Stimulated activated CD4-positive, alpha-beta T cell treated with anti-CD3 and anti-CD28 coated beads, Interleukin-15, amount 100 ng/mL, for 1 hour (primary cell): ENCODE measurements around the gene UXT.

Source experiments
- DNase-seq, 2 donors: peaks; one replicate each; pipeline ENCODE4 v3.0.0-alpha.2; 2020; ENCODE audit warnings: low read depth in 1 of 2, low spot score in 1 of 2

Gene UXT

DNA sequence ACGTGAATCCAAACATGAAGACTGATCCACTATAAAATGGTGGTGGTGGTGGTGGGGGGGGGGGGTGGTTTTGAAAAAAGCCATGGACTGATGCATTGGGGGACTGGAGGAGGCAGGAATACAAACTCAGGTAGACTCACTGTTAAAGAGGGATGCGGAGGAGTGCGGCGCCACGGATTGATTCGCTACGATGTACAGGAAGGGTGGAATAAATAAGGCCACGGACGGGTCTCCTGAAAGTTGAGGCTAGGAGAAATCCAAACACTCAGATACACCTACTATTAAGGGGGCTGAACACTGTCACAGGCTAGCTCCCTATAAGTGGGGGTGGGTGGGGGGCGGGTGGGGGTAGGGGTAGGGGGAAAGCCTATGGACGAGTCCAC lies 9.2 kb downstream of the UXT start:
- DNase-seq = no peak

DNA sequence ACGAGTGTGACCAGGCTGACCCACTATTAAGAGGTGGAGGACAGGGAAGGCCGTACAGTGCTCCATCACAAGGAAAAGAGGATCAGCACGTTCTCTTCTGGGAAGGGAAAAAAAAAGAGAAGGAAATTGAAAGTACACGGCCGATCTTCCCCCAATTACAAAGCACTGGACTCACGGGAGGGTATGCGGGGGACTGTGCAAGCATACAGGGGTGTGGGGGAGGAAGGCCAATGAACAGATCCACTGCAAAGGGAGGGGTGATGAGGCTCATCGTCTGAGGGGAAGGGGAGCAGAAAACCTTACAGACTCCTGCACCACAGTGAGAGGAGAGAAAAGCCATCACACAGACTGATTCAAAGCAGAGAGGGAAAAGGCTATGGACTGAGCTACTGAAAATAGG lies 9.7 kb downstream of the UXT start:
- no peak for DNase-seq

DNA sequence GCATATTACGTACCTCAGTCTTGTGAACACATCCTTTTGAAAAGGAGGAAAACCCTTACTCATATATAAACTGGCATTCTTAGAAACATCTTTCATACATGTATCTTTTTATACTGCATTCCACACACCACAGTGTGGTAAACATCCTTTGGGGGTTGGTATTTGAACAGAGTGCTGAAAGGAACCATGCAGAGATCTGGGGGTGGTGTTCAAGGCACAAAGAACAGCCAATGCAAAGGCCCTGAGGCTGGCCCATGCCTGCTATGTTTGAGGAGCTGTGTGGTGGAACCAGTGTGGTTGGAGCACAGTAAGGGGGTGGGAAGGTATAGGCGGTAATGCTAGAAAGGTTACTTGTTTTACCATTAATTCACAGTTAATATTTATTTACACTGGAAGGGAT lies 10.6 kb downstream of the UXT start:
- no peak for DNase-seq

DNA sequence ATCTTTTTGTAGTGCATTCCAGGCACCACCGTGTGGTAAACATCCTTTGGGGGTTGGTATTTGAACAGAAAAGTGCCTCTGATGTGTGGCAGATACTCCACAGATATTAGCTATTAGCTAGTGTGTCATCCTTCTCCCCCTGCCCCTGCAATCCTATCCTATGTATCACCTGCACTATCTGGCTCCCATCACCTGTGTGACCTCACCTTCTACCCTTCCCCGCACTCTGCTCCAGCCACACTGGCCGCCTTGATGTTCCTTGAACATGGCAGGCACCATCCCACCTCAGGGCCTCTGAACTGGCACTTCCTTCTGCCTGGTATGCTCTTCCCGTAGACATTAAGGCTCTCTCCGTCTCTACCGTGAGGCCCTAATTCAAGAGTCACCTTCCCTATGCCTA lies 12.3 kb downstream of the UXT start:
- no peak for DNase-seq

DNA sequence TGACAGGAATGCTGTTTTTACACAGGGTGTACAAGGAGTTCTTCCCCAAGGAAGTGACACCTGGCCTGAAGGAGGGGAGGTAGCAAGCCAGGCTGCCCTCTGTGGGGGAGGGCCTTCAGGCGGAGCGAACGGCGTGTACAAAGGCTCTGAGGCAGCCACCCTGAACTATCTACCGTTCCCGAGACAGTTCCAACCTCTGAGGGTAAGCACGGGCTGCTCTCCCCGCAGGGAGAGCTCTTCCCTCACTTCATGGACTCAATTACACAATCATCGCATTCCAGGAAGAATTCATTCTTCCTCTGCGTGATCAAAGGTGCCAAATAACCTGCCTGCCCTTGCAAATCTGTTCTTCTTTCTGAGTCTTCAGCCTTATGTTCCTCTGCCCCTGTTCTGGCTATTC lies 13.4 kb downstream of the UXT start:
- no peak for DNase-seq

DNA sequence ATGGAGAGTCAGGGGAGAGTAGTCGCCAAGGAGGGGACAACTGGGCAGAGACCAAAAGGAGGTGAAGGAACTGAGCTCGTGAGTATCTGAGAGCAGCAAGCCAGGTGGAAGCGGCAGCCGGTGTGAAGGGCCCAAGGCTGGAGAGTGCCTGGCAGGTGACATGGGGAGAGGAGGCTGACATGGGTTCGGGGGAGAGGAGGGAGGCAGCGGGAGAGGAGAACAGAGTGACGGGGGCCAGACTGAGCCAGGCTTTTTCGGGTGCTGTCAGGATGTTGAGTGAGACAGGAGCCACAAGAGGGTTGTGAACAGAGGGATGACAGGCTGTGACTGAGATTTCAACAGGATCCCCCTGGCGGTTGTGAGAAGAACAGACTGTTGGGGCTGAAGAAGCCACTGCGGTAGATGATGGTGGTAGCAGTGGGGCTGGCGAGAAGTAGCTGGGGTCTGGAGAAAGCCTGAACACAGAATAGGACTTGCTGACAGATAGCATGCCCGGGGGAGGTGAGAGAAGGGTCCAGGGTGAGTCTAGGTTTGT lies 14.4 kb downstream of the UXT start:
- DNase-seq = no peak

DNA sequence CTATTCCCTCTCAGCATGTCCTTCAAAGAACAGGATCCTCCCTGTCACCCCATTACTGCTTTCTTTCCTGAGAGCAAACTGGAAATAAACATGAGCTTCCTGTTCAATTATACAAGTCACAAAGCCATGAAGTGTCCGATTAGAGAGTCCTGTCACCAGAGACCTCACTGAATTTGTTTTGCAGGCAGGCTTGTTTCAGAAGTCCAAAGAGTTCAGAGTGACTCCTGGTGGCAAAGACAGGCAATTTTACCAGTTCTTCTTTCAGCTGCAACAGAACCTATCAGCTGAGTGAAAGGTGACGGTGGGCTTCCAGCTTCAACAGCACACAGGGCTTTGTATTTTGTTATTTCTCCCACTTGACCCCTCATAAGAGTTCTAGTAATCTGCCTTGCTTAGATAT lies 15.1 kb downstream of the UXT start:
- no peak for DNase-seq

DNA sequence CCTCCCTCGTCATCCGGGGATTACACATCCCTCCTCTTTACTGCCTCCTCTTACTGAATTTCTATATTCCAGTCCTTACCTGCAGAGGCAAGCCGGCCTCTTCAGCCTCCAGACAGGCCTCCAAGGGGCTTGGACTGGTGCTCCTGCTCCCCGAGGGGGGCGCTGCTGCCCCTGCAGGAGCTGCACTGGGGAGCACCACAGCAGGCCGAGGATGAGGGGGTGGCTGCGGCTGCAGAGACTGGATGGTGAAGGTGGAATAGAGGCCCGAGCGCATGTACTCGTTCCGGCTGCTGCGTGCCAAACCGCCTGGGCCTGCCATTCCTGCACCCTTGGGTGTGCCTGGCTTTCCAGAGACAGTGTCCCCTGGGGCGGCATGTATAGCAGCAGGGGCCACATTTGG lies 20.2 kb downstream of the UXT start:
- no peak for DNase-seq

DNA sequence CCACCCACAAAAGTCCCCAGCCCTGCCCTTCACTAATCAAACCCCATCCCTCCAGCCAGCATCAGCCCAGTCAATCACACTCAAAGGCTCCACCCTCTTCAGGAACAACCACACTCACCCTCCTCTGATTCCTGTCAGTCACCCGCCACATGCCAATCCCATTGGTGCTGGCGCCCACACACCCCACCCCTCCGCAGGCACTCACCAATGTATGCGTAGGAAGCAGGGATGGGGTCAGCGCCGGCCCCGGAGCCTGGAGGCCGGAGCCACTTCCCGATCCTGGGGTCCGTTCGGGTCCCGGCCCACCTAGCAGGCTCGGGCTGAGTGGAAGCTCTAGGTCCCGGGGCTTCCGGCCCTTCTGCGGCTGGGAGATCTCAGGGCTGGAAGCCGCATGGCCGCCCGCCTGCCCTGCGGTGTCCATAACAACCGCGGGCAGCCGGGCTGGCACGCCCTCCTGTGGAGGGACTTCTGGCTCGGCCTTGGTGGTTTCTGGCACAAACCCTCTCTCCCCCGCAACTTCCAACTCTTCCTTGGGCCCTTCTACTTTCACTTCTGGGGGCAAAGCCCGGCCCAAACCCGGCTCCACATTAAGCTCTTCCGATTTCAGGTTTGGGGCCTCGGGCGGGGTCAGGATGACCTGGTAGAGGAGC lies 21.3 kb downstream of the UXT start:
- DNase-seq = peak in 1 of 2 donors; percentile 20

DNA sequence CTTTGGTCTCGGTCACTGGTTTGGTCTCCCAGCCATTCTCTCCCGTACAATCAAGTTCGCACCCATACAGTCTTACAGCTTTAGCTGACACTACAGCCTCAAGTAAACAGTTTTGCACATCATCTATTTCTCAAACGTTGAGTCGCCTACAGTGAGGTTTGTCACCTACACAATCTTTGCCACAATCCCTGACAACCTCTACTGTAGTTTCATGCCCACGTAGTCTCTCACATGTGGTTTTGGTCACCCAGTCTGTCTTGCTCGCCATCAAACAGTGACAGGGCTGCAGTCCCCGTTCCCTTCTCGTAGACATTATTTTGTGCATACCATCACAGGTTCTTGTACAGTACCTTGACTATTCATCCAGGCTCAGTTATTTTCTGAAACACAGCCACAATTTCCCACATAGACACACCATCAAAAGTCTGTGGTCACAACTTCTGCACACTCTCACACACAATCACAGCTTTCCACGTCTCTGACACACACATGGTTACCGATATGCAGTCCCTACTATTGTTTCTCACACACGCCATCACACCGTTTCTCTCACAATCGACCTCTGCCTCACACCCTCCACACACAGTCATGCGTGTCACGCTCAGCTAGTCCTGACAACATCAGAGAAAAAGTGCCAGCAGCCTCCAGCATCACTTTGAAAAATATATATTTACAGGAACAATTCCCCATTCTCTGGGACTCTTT lies 24.0 kb downstream of the UXT start:
- DNase-seq = no peak

DNA sequence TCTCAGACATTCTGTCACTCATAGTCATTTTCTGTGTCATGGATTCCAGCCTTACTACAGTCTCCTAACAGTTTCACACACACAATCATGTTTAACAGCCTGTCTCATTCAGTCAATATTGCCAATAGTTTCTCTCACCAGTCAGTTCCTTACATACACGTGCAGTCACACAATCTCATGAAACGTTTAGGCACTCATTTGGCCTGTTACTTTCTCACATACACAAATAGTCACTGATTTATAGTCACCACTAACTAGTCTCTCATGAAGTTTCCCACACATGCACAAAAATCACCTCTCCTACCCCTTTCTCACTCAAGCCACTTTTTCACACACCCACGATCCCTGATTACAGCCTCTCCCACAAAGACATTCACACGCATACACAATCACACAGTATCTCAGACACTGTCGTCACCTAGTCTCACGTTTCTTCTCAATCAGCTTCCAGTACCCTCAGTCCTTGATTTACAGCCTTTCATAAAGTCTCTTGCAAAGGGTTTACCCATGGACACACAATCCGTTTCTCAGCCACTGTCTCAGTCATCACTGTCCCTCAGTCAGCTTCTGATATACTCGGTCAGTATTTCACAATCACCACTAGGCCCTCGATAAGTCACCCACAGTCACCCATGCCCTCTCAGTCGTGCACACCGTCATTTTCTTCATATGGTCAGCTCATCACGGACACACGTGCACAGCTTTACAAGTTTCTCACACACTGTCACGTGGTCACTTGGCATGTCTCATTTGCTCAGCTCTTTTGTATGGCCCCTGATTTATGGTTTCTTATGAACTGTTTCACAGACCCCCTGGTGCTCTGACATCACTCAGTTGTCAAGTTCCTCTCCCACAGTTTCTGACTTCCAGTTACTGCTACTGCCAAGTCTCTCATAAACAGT lies 25.0 kb downstream of the UXT start:
- DNase-seq = no peak

DNA sequence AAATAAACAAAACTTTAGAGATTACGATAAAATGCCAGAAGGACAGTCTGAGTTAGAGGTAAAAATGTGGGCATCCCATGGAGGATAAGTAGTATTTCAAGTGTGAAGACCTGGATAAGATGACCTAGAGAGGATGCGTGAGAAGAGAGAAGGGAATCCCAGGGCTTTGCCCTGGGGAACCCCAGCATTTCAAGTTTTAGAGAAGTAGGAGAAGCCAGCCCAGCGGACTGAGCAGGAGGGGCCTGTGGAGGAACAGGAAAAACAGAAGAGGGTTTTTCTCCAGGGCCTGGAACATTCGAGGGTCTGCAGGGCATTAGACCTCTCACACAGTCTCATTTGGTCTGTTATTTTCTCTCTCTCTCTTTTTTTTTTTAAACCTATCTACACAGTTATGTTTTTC lies 26.3 kb downstream of the UXT start:
- no peak for DNase-seq

DNA sequence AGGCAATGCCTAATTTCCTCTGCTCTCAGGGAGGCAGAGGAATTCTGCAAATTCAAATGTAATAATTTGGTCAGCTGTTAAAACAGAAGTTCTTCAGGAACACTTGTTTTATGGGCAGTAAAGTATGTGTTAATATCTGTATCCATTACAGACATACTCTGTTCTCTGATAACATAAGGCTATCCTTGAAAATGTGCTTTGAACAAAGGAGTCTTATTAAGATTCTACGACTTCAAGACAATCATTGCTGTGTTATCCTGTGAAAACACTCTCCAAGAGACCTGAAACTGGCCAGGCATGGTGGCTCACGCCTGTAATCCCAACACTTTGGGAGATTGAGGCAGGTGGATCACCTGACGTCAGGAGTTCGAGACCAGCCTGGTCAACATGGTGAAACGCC lies 27.3 kb downstream of the UXT start:
- DNase-seq = no peak

DNA sequence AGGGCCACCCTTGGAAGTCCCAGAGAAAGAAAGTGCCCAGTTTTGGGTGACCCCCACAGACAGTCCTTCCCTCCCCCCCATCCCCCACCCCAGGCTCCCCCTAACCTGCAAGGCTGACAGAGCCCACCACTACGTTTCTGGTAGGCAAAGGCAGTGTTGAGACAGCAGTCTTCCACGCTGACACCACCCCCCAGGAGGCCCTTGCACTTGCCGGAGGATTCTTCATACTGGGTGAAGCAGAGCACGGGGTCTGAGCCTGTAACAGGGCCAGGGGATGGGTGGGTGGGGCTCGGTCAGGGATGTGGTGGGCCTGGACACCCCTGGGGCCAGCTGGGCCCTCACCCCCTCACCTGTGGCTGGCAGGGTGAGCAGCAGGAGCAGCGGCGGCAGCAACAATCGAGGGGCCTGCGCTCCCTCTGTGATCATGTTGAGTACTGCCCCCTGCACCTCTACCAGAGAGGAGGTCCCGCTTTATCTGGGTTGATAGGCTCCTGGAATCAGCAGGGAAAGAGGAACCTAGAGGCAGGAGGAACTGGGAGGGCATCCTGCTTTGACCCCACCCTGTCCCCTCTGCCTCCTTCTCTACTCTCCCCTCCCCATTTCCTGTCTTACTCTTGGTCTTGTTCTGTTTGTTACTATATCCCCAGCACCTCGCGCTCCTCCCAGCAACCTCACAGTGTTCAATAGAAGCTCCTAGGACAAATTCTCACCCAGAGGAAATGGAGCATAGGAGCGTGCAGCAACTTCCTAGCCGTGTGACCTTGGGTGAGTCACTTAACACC lies 29.4 kb downstream of the UXT start, which contains the start of gene CFP:
CFP (minus strand) TSS at position 512 of the 782 bp plus-strand sequence; CDS start at position 426, 86 bp downstream.
- DNase-seq = no peak

DNA sequence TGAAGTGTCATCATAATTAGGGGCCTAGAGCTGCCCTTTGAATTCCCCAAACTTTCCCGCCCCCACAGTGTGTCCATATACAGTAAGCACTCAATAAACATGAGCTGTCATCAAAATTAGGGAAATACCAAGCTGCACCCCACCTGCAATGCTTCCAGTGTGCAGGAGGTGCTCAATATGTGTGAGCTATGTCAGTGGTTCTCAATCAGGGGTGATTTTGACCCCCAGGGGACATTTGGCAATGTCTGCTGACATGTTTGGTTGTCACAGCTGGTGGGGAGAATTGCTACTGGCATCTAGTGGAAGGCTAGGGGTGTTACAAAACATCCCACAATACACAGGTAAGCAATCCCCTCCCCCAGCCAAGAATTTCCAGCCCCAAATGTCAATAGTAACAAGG lies 30.0 kb downstream of the UXT start:
- no peak for DNase-seq

DNA sequence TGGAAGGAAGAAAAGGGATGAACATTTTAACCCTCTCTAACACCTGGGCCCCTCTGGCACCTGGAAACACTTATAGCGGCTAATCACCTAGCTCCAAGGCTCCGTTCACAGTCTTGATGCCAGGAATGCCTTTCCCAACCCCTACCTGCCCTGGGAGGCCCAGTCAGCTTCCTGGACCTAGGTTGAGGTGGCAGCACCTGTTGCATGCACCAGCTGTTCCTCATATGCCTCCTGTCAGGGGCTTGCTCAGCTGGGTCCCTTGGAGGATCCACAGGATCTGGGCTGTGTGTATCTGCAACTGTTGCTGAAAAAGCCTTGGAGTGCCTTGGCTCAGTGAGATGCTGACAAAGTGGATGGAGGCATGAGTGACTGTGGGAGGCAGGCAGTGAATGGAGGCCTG lies 33.6 kb downstream of the UXT start:
- no peak for DNase-seq

DNA sequence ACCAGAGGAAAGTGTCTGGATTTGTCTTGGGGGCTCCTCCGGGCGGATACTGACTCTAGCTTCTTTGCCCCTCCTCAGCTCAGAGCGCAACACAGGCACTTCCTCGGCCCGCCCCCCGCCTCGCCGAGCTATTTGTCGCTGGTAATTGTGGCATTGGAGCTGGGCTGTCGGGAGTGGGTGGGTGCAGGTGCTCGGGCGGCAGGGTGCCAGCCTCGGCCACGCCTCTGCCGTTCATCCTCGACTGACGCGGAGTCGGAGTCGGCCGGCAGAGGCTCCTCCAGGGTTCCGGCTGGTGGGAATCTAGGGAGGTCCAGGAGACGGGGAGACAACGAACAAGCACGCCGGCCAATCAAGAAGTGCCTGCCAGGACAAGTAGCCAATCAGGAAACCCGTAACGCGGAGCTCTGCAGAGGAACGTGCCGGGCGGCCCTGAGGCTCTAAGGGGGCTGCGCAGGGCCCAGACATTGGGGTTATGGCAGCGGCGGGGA lies 35.4 kb downstream of the UXT start:
- peak in 1 of 2 donors; percentile 14 for DNase-seq

DNA sequence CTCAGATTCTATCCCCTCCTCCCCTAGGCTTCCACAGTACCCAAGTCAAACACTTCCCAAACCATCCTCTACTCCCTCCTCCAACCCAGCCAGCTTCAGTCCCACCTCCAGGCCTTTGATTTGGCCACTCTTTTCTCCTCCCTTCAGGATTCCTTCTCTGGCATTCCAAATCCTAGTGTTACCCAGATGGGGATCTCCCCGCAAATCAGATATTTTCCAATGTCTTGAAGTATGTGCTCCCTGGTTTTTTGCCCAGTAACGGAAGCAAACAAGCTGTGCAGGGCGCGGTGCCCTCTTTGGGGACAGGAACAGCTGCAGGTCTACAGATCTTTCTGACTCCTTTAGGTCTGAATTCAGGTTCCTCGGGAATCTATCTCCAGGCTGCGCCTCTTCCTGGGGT lies 37.1 kb downstream of the UXT start:
- DNase-seq = no peak

DNA sequence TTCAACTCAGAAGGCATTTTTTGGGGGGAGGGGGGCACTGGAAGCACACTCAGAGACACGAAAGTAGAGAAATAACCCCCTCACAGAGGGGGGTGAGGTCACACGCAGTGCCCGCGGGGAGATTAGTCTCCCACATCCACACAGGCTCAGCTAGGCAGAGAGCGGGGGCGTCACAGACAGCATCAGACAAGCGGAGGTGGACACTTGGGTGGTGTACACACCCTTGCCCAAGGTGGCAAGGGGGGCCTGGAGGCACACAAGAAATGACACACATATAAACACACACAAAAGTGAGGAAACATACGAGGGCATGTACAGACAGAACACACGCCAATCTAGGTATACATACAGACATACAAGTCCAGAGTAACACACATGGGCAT lies 38.7 kb downstream of the UXT start:
- no peak for DNase-seq

DNA sequence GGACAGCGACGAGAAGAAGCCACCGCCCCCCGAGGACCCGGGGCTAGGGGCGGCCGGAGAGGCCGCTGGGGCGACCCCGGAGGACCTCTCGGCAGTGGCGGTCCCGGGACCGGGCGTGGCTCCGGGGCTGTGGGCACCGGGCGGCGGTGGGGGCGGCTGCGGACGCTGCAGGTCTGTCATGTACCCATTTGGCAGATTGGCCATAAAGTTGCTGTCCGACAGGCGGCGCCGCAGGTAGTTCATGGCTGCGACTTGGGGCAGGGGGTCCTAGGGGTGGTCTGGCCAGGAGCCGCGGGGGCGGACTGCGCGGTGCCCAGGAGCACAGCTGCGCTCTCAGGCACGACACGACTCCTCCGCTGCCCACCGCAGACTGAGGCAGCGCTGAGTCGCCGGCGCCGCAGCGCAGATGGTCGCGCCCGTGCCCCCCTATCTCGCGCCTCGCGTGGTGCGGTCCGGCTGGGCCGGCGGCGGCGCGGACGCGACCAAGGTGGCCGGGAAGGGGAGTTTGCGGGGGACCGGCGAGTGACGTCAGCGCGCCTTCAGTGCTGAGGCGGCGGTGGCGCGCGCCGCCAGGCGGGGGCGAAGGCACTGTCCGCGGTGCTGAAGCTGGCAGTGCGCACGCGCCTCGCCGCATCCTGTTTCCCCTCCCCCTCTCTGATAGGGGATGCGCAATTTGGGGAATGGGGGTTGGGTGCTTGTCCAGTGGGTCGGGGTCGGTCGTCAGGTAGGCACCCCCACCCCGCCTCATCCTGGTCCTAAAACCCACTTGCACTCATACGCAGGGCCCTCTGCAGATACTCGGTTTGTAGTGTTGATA lies 39.3 kb downstream of the UXT start, which contains the start of gene SYN1:
SYN1 (minus strand) TSS at position 372 of the 817 bp plus-strand sequence; CDS start at position 243, 129 bp downstream.
- DNase-seq = peak; percentile 59 to 68
